Measurements from ENCODE around the gene GLIPR1L2. TPM values are rescaled to one million over a fixed set of nuclear protein-coding genes. Genes with fewer than 3 reads are reported as not detected.

Gene GLIPR1L2
- total RNA-seq, 1 experiment from 2014 or later: 0.44 TPM

GRCh38 chr12:75419841-75420240 lies 29.0 kb downstream of the GLIPR1L2 start:
- DNase-seq (ENCODE audit: low read depth, low spot score) (no peak), ATAC-seq (no peak)
- no peak overlapping the region for H3K9ac ChIP-seq (ENCODE audit: low read length)
- no peak overlapping the region for H3K4me3 ChIP-seq (replicated peaks in 1 of 2; ENCODE audit: low read depth in 1 of 2, low read length in 2 of 2)
- CTCF ChIA-PET: no interaction called here
- no peaks in the 10 kb centered on the region for H3K9me3 ChIP-seq (ENCODE audit: control insufficient read depth in 1 of 2, insufficient read depth in 1 of 2, low read depth in 1 of 2, low read length in 2 of 2)
- RAD21 ChIA-PET (ENCODE audit: low non-redundant PET in 1 of 2, low total read pairs in 2 of 2, uncharacterized antibody in 2 of 2, unreplicated experiment in 2 of 2): no interaction called here
- no peak overlapping the region for H3K4me2 ChIP-seq (ENCODE audit: low read length)
- H3K27me3 ChIP-seq (ENCODE audit: insufficient read depth, low read length): no peaks in the 10 kb centered on the region
- no TSS peak for BruUV-seq (replicated peaks)
- intact Hi-C loops (cut with micrococcal nuclease): no loop called here
- no peak overlapping the region for H3K27ac ChIP-seq (ENCODE audit: low read depth, low read length)
- H3K4me1 ChIP-seq (ENCODE audit: control insufficient read depth in 1 of 2, insufficient read depth in 2 of 2, low read length in 2 of 2): no peaks in the 10 kb centered on the region
- no peaks in the 10 kb centered on the region for H3K36me3 ChIP-seq (ENCODE audit: control insufficient read depth in 1 of 2, insufficient read depth in 2 of 2, low read length in 2 of 2)
- H4K20me1 ChIP-seq (ENCODE audit: insufficient read depth): no peaks in the 10 kb centered on the region
- TF ChIP-seq RAD21 (IDR thresholded peaks at IDR 0.05; ENCODE audit: low read depth) (no peak), EZH2phosphoT487 (IDR thresholded peaks at IDR 0.05; ENCODE audit: borderline replicate concordance) (no peak), POLR2A (IDR thresholded peaks at IDR 0.05; ENCODE audit: borderline replicate concordance, extremely low read depth, insufficient read depth, insufficient read length) (no peak), ELF1 (IDR thresholded peaks at IDR 0.05; ENCODE audit: borderline replicate concordance, low read depth) (no peak), POLR2AphosphoS5 (IDR thresholded peaks at IDR 0.05; ENCODE audit: low read depth, low read length) (no peak), JUND (IDR thresholded peaks at IDR 0.05) (no peak), EGR1 (IDR thresholded peaks at IDR 0.05; ENCODE audit: low read depth) (no peak)
- H3K9me2 ChIP-seq (ENCODE audit: insufficient read depth): no peaks in the 10 kb centered on the region
- H3K79me2 ChIP-seq (ENCODE audit: insufficient read depth, low read length): no peaks in the 10 kb centered on the region
- no peak overlapping the region for H2AFZ ChIP-seq (ENCODE audit: low read depth, low read length, poor library complexity, severe bottlenecking)
- POLR2A ChIA-PET: no interaction called here

GRCh38 chr12:75427491-75427890 lies 36.6 kb downstream of the GLIPR1L2 start:
- Histone ChIP-seq H3K4me3 (replicated peaks in 1 of 2; ENCODE audit: low read depth in 1 of 2, low read length in 2 of 2) (no peak overlapping the region), H3K79me2 (ENCODE audit: insufficient read depth, low read length) (no peaks in the 10 kb centered on the region), H2AFZ (ENCODE audit: low read depth, low read length, poor library complexity, severe bottlenecking) (no peak overlapping the region), H3K4me1 (ENCODE audit: control insufficient read depth in 1 of 2, insufficient read depth in 2 of 2, low read length in 2 of 2) (no peaks in the 10 kb centered on the region), H3K9me2 (ENCODE audit: insufficient read depth) (no peaks in the 10 kb centered on the region), H3K4me2 (ENCODE audit: low read length) (no peak overlapping the region), H3K9ac (ENCODE audit: low read length) (no peak overlapping the region), H3K9me3 (ENCODE audit: control insufficient read depth in 1 of 2, insufficient read depth in 1 of 2, low read depth in 1 of 2, low read length in 2 of 2) (peaks cover 0 to 6% of the 10 kb centered on the region in 2 experiments; a peak in 1 of 4 replicates), H4K20me1 (ENCODE audit: insufficient read depth) (no peaks in the 10 kb centered on the region), H3K36me3 (ENCODE audit: control insufficient read depth in 1 of 2, insufficient read depth in 2 of 2, low read length in 2 of 2) (no peaks in the 10 kb centered on the region), H3K27ac (ENCODE audit: low read depth, low read length) (no peak overlapping the region), H3K27me3 (ENCODE audit: insufficient read depth, low read length) (no peaks in the 10 kb centered on the region)
- no peak for ATAC-seq
- no TSS peak for BruUV-seq (replicated peaks)
- intact Hi-C loops (cut with micrococcal nuclease): no loop called here
- POLR2A ChIA-PET: no interaction called here
- CTCF ChIA-PET: no interaction called here
- no peak for DNase-seq (ENCODE audit: low read depth, low spot score)
- RAD21 ChIA-PET (ENCODE audit: low non-redundant PET in 1 of 2, low total read pairs in 2 of 2, uncharacterized antibody in 2 of 2, unreplicated experiment in 2 of 2): no interaction called here
- TF ChIP-seq RAD21 (IDR thresholded peaks at IDR 0.05; ENCODE audit: low read depth): no peak
- peak; percentile 54 for TF ChIP-seq ZNF274 (IDR thresholded peaks at IDR 0.05; ENCODE audit: low read depth, low read length)
- TF ChIP-seq SRF (IDR thresholded peaks at IDR 0.05; ENCODE audit: low read depth): no peak
- no peak for TF ChIP-seq CEBPB (IDR thresholded peaks at IDR 0.05; ENCODE audit: low read depth)
